Measurements from ENCODE around the gene LSM5. TPM values are rescaled to one million over a fixed set of nuclear protein-coding genes. Genes with fewer than 3 reads are reported as not detected.

The LSM5 gene
- total and polyA plus RNA-seq, 9 of the 15 experiments (the other 6 are each of a cell fraction or from before 2014, with no cell fraction given): 36.3 to 620 (median 186) TPM

- no peak for TF ChIP-seq ZFP91 (CRISPR knock-in tag; IDR thresholded peaks at IDR 0.05)
- no peak for TF ChIP-seq WHSC1 (IDR thresholded peaks at IDR 0.05; ENCODE audit: low read length)
- TF ChIP-seq ZNF224 (CRISPR knock-in tag; IDR thresholded peaks at IDR 0.05): no peak
- TF ChIP-seq LARP7 (IDR thresholded peaks at IDR 0.05): no peak
- TF ChIP-seq POLR3A (IDR thresholded peaks at IDR 0.05; ENCODE audit: borderline replicate concordance, extremely low read depth, insufficient read depth, insufficient read length): no peak
Observed at GRCh38 chr7:32513210-32513609, 23.0 kb upstream of the LSM5 start (continued).

GRCh38 chr7:32511791-32512190 is 21.6 kb upstream of the LSM5 start:
- Histone ChIP-seq H3K36me3 (ENCODE audit: control insufficient read depth, insufficient read depth, low read length) (peaks cover 26% of the 10 kb centered on the region), H3K9me1 (ENCODE audit: control insufficient read depth, insufficient read depth, low read length) (no peaks in the 10 kb centered on the region), H3K9ac (ENCODE audit: insufficient read depth in 1 of 2, low read depth in 2 of 2, low read length in 2 of 2) (peak overlapping the region in 1 of 2 experiments; percentile 51; a peak in 1 of 4 replicates), H2AFZ (ENCODE audit: low read depth, low read length) (no peak overlapping the region), H3K4me2 (ENCODE audit: insufficient read depth, low read length) (no peak overlapping the region), H3K27ac (ENCODE audit: extremely low read depth, low read depth, low read length) (no peak overlapping the region), H3K79me2 (ENCODE audit: control insufficient read depth, insufficient read depth, low read length) (peaks cover 86% of the 10 kb centered on the region), H3K9me3 (replicated peaks; ENCODE audit: control insufficient read depth, insufficient read depth, low read depth, low read length) (no peaks in the 10 kb centered on the region), H3K4me3 (no peak overlapping the region), H4K20me1 (replicated peaks; ENCODE audit: control insufficient read depth, insufficient read depth, low read length) (no peaks in the 10 kb centered on the region), H3K27me3 (ENCODE audit: control insufficient read depth in 2 of 2, insufficient read depth in 2 of 2, low read length in 2 of 2) (no peaks in the 10 kb centered on the region), H3K4me1 (replicated peaks in 1 of 2; ENCODE audit: control insufficient read depth in 2 of 2, insufficient read depth in 2 of 2, low read length in 2 of 2) (peaks cover 5 to 42% of the 10 kb centered on the region in 2 experiments; a peak in 4 of 5 replicates)
- CTCF ChIA-PET (ENCODE audit: low intra/inter-chr PET ratio): no interaction called here
- no peak for TF ChIP-seq PYGO2 (tag; IDR thresholded peaks at IDR 0.05)
- TF ChIP-seq ZNF696 (CRISPR knock-in tag; conservative IDR thresholded peaks at IDR 0.05): no peak
- no peak for TF ChIP-seq ASH1L (IDR thresholded peaks at IDR 0.05; ENCODE audit: borderline replicate concordance, low read depth, partially characterized antibody)
- WGBS (ENCODE audit: insufficient coverage, low coverage, missing lambda C conversion rate): 58% methylated on average over 4 of the region's 4 CpGs
- FAIRE-seq: no peak
- in situ Hi-C loops (cut with MboI): no loop called here
- DNase-seq (ENCODE audit: extremely low read depth in 1 of 4, low spot score in 3 of 4): no peak
- intact Hi-C loops (cut with micrococcal nuclease): no loop called here
- ATAC-seq: no peak
- BruUV-seq (replicated peaks): no TSS peak
- POLR2A ChIA-PET: interaction anchor here (1.0 kb wide), 1 partner anchor 15 kb away, joined by 3 read pairs; no protein-coding TSS in a partner anchor

Measured in K562 (cell line).